Aorta (tissue), 5 donors: Measurements from ENCODE around the gene ETS1. TPM values are rescaled to one million over a fixed set of nuclear protein-coding genes. Genes with fewer than 3 reads are reported as not detected.

Experiments used
- ATAC-seq: fragments of 200-7000 bp; cut with Tn5 transposase; one replicate; pipeline ENCODE4 v1.9.1; 2022; ENCODE audit warnings: moderate library complexity; ENCODE audit not compliant: low FRiP score
- DNase-seq, 2 donors: peaks; one replicate each; pipeline ENCODE4 v3.0.0-alpha.2; 2020
- H3K27ac ChIP-seq, 2 donors: one replicate each; pipeline ENCODE4 v1.5.1; 2013; ENCODE audit warnings: low read length in 2 of 2, mild to moderate bottlenecking in 2 of 2, moderate library complexity in 2 of 2, control low read depth in 1 of 2, inconsistent platforms in 1 of 2, low read depth in 1 of 2
- H3K27me3 ChIP-seq, 2 donors: one replicate each; pipeline ENCODE4 v1.6.1; 2013; ENCODE audit warnings: control low read depth in 1 of 2, low read length in 1 of 2, mild to moderate bottlenecking in 1 of 2, moderate library complexity in 1 of 2; ENCODE audit not compliant: insufficient read depth in 2 of 2, control insufficient read depth in 1 of 2
- H3K36me3 ChIP-seq, 2 donors: one replicate each; pipeline ENCODE4 v1.6.1; 2013; ENCODE audit warnings: control low read depth in 1 of 2, low read length in 1 of 2, mild to moderate bottlenecking in 1 of 2; ENCODE audit not compliant: insufficient read depth in 2 of 2, control insufficient read depth in 1 of 2
- H3K4me1 ChIP-seq, 2 donors: one replicate each; pipeline ENCODE4 v1.6.1; 2013; ENCODE audit warnings: low read length in 2 of 2, control low read depth in 1 of 2, mild to moderate bottlenecking in 1 of 2, moderate library complexity in 1 of 2; ENCODE audit not compliant: insufficient read depth in 2 of 2, control insufficient read depth in 1 of 2
- H3K4me3 ChIP-seq, 2 donors: one replicate each; pipeline ENCODE4 v1.5.1; 2013; ENCODE audit warnings: low read length in 2 of 2, control low read depth in 1 of 2, mild to moderate bottlenecking in 1 of 2
- H3K9me3 ChIP-seq: one replicate; pipeline ENCODE4 v1.6.1; 2013; ENCODE audit warnings: mild to moderate bottlenecking, low read length; ENCODE audit not compliant: control insufficient read depth
- WGBS, 2 donors: extraction: QIAGEN DNeasy Blood & Tissue Kit; methylation state at CpG; one replicate each; pipeline ENCODE4 v1.1.7; 2013; 5-methylcytosine and 5-hydroxymethylcytosine counted together
- intact Hi-C, 2 donors: fragments of 100-400 bp; cut with DNase I; formaldehyde crosslinking; loops; one replicate each; pipeline versions ENCODE4 v1.14.2 to v1.15.0; 2022
- microRNA-seq, 2 donors: library from miRNA; unstranded; fragments of <30 nt; microRNA quantifications; one replicate each; pipeline ENCODE4 v1.2.0, GENCODE V29; 2020
- polyA plus RNA-seq, 2 donors: library from polyadenylated mRNA; stranded (reverse); fragments of 200-250 nt; gene quantifications; one replicate each; pipeline ENCODE4 v1.2.3, GENCODE V29; 2013
- total RNA-seq, 2 donors: library from RNA; stranded (reverse); fragmentation: NEBNext Ultra II Directional; extraction: Animal tissue kit (Norgen Biotek cat#: 25700); gene quantifications; one replicate each; pipeline ENCODE4 v1.2.1, GENCODE V29; 2021
- donor health status: healthy with polysubstance abuse.
- donor health status: Bipolar disorder and iron deficiency.
- donor health status: DM: no; HTN: no; CAD: no.
- donor health status: DM: no; HTN: no; CAD: no.
- donor health status: DM: yes; HTN: yes; CAD: no.

The ETS1 gene
- total and polyA plus RNA-seq, 4 donors, result 17.8 to 125 (median 69.8) TPM

DNA sequence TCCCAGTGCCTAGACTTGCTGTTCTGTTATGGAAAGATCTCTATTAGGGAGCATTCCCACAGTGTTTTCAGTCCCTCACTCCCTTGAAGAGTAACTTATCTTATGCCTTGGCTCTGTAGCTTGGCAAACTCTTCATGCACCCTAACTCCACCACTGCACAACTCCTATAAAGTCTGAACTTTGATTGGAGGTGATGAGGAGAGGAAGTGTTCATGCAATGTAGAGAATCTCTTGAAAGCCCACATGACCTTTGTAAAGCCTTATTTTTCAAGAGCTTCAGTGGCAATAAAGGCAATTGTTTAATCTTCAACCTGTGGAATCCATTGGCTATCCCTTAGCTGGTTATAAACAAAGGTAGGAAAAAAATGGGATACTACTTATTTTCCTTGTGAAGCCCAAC lies 176.2 kb downstream of the ETS1 start:
- ATAC-seq, result no peak
- H3K27ac ChIP-seq, result no peak overlapping the region
- no peaks in the 10 kb centered on the region for H3K27me3 ChIP-seq
- DNase-seq, result no peak
- H3K4me1 ChIP-seq, result peaks cover 2 to 3% of the 10 kb centered on the region in 2 donors
- no peaks in the 10 kb centered on the region for H3K9me3 ChIP-seq
- H3K36me3 ChIP-seq, result no peaks in the 10 kb centered on the region
- no peak overlapping the region for H3K4me3 ChIP-seq
- intact Hi-C loops, result no loop called here

DNA sequence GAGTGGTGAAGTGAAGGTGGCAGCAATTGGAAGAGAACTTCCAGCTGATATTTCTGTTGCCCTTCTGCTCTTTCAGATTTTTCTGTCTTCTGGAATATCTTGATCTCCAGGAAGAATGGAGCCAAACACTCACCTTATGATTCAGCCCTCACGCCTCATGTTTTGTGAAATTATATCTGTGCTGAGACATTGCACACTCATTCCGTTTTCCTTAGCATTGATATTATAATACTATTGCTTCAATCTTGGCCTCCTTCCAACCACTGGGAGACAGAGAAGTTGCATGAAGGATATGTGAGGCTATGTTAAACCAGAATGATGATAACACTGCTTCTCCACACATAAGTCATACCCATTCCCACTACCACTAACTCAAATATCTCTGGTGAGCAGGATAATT lies 177.9 kb downstream of the ETS1 start:
- DNase-seq (no peak), ATAC-seq (no peak)
- WGBS, 2 donors, result 75 to 79% methylated on average over 2 of the region's 2 CpGs
- H3K9me3 ChIP-seq, result no peaks in the 10 kb centered on the region
- intact Hi-C loops, result no loop called here
- no peak overlapping the region for H3K4me3 ChIP-seq
- no peaks in the 10 kb centered on the region for H3K27me3 ChIP-seq
- peaks cover 2 to 3% of the 10 kb centered on the region in 2 donors for H3K4me1 ChIP-seq
- no peaks in the 10 kb centered on the region for H3K36me3 ChIP-seq
- H3K27ac ChIP-seq, result no peak overlapping the region

Small RNAs within 50 kb of the gene (microRNA-seq; reads per million reads assigned to microRNA genes)
- 0 reads per million in 2 donors for gene MIR6090

Other genes starting within 250 kb of the ETS1 start
- gene FLI1, start 106.5 kb upstream of the ETS1 start, total RNA-seq, result 10 to 100 TPM; 32.5 to 65.0 TPM
- gene FLI1, start 106.5 kb upstream of the ETS1 start, polyA plus RNA-seq, result 1 to 10 TPM; 4.1 to 5.5 TPM